Measurements from ENCODE around the gene TRAPPC2. TPM values are rescaled to one million over a fixed set of nuclear protein-coding genes. Genes with fewer than 3 reads are reported as not detected.

Gene TRAPPC2
- total and polyA plus RNA-seq, 8 donors, result 5.7 to 37.9 (median 13.2) TPM

GRCh38 chrX:13748486-13748885 lies 14.1 kb upstream of the TRAPPC2 start:
- no peaks in the 10 kb centered on the region for H3K9me3 ChIP-seq
- whole genome bisulfite sequencing, 5 donors, result 87 to 100% (median 91%) methylated on average over 3 of the region's 3 CpGs
- no peaks in the 10 kb centered on the region for H3K27me3 ChIP-seq
- intact Hi-C loops (cut with DNase I; ENCODE audit: low total_unique reads), result no loop called here
- TF ChIP-seq EP300 (IDR thresholded peaks at IDR 0.05) (no peak), POLR2AphosphoS5 (IDR thresholded peaks at IDR 0.05) (no peak), POLR2A (IDR thresholded peaks at IDR 0.05) (no peak)
- H3K4me1 ChIP-seq, result peaks cover 0 to 28% (median 0%) of the 10 kb centered on the region in 4 donors
- no peak overlapping the region for H3K27ac ChIP-seq
- H3K4me3 ChIP-seq, result no peak overlapping the region
- peaks cover 0 to 82% (median 50%) of the 10 kb centered on the region in 4 donors for H3K36me3 ChIP-seq
- no peak for DNase-seq

- H3K9me3 ChIP-seq, result no peaks in the 10 kb centered on the region
- no peak overlapping the region for H3K4me3 ChIP-seq
- intact Hi-C loops (cut with DNase I; ENCODE audit: low total_unique reads), result no loop called here
- peaks cover 0 to 24% (median 3%) of the 10 kb centered on the region in 4 donors for H3K4me1 ChIP-seq
- H3K27me3 ChIP-seq, result no peaks in the 10 kb centered on the region
- H3K27ac ChIP-seq, result peak overlapping the region in 1 of 5 donors; percentile 11
- DNase-seq, result peak; percentile 40 to 79
- 18 to 73% (median 30%) methylated on average over 2 of the region's 2 CpGs for WGBS, 5 donors
- TF ChIP-seq CTCF (IDR thresholded peaks at IDR 0.05) (peak in 4 of 7 experiments; percentile 13 to 38 (median 24)), POLR2A (IDR thresholded peaks at IDR 0.05) (no peak), EP300 (IDR thresholded peaks at IDR 0.05) (no peak), POLR2AphosphoS5 (IDR thresholded peaks at IDR 0.05) (no peak)
- H3K36me3 ChIP-seq, result peaks cover 0 to 76% (median 50%) of the 10 kb centered on the region in 4 donors
These were observed 13.4 kb upstream of the TRAPPC2 start for GRCh38 chrX:13747836-13748235.

- TF ChIP-seq EP300 (IDR thresholded peaks at IDR 0.05) (no peak), CTCF (IDR thresholded peaks at IDR 0.05) (no peak), POLR2AphosphoS5 (IDR thresholded peaks at IDR 0.05) (peak; percentile 12 to 48 (median 12)), POLR2A (IDR thresholded peaks at IDR 0.05) (no peak)
- Histone ChIP-seq H3K4me3 (peak overlapping the region in 2 of 4 donors; percentile 11 to 12), H3K36me3 (peaks cover 0 to 55% (median 37%) of the 10 kb centered on the region in 4 donors), H3K9me3 (no peaks in the 10 kb centered on the region), H3K27ac (peak overlapping the region; percentile 61 to 85 (median 75)), H3K4me1 (peaks cover 0 to 10% (median 3%) of the 10 kb centered on the region in 4 donors), H3K27me3 (no peaks in the 10 kb centered on the region)
- peak in 1 of 2 donors; percentile 60 for DNase-seq
- 28 to 57% (median 45%) methylated on average over 11 to 13 of the region's 13 CpGs for WGBS, 5 donors
- intact Hi-C loops (cut with DNase I; ENCODE audit: low total_unique reads), result no loop called here
These were observed 8.2 kb upstream of the TRAPPC2 start for GRCh38 chrX:13742397-13743176.

- peak overlapping the region in 2 of 5 donors; percentile 5 to 83 for H3K27ac ChIP-seq
- 69 to 81% (median 77%) methylated on average over 6 of the region's 6 CpGs for whole genome bisulfite sequencing, 5 donors
- no peaks in the 10 kb centered on the region for H3K27me3 ChIP-seq
- no peak for DNase-seq
- no peaks in the 10 kb centered on the region for H3K9me3 ChIP-seq
- no peak for TF ChIP-seq POLR2A (IDR thresholded peaks at IDR 0.05)
- TF ChIP-seq CTCF (IDR thresholded peaks at IDR 0.05), result no peak
- no peak for TF ChIP-seq POLR2AphosphoS5 (IDR thresholded peaks at IDR 0.05)
- no peak for TF ChIP-seq EP300 (IDR thresholded peaks at IDR 0.05)
- peaks cover 0 to 50% (median 29%) of the 10 kb centered on the region in 4 donors for H3K36me3 ChIP-seq
- no peak overlapping the region for H3K4me3 ChIP-seq
- intact Hi-C loops (cut with DNase I; ENCODE audit: low total_unique reads), result no loop called here
- H3K4me1 ChIP-seq, result peaks cover 0 to 19% (median 6%) of the 10 kb centered on the region in 4 donors
These were observed 7.3 kb upstream of the TRAPPC2 start for GRCh38 chrX:13741695-13742094.
